Activated CD4-positive, alpha-beta memory T cell treated with anti-CD3 and anti-CD28 coated beads, Interleukin-2, amount 10 ng/mL, durations not matched to agents 7 days and 5 days (primary cell): ENCODE results near the gene HYOU1. TPM values are rescaled to one million over a fixed set of nuclear protein-coding genes. Genes with fewer than 3 reads are reported as not detected.

Experiments used
- CTCF ChIA-PET: fragments of 350-600 bp; sonication (Branson Sonifier 250); formaldehyde crosslinking; loops from one replicate; lab custom pipeline; 2021; ENCODE audit warnings: antibody characterized with exemption, inconsistent platforms; lab: Charles Lee
- POLR2A ChIA-PET: fragments of 350-600 bp; sonication (Branson Sonifier 250); formaldehyde crosslinking; loops from one replicate; lab custom pipeline; 2021; ENCODE audit warnings: antibody characterized with exemption; lab: Charles Lee
- DNase-seq: peaks from one replicate; pipeline ENCODE4 v3.0.0-alpha.2; 2020
- H3K27ac Mint-ChIP-seq: one replicate; pipeline ENCODE4 v1.8.0; 2021; ENCODE audit warnings: mild to moderate bottlenecking, mixed read lengths
- H3K27me3 Mint-ChIP-seq: one replicate; pipeline ENCODE4 v1.8.0; 2021; ENCODE audit warnings: mixed read lengths
- H3K36me3 Mint-ChIP-seq: one replicate; pipeline ENCODE4 v1.8.0; 2021; ENCODE audit warnings: low read depth, mixed read lengths
- H3K4me1 Mint-ChIP-seq: one replicate; pipeline ENCODE4 v1.8.0; 2021; ENCODE audit warnings: mixed read lengths
- H3K4me3 Mint-ChIP-seq: one replicate; pipeline ENCODE4 v1.8.0; 2021; ENCODE audit warnings: mild to moderate bottlenecking, mixed read lengths
- H3K9me3 Mint-ChIP-seq: one replicate; pipeline ENCODE4 v1.8.0; 2021; ENCODE audit warnings: mixed read lengths
- total RNA-seq, 2 experiments: library from RNA; stranded (reverse); gene quantifications; one replicate each; pipeline ENCODE4 v1.2.3, GENCODE V29; 2021

HYOU1 gene
- total RNA-seq, 2 experiments from 2014 or later: 123 to 125 TPM

GRCh38 chr11:119014209-119014924, 42.6 kb downstream of the HYOU1 start:
- no peak overlapping the region for H3K27ac Mint-ChIP-seq

DNA sequence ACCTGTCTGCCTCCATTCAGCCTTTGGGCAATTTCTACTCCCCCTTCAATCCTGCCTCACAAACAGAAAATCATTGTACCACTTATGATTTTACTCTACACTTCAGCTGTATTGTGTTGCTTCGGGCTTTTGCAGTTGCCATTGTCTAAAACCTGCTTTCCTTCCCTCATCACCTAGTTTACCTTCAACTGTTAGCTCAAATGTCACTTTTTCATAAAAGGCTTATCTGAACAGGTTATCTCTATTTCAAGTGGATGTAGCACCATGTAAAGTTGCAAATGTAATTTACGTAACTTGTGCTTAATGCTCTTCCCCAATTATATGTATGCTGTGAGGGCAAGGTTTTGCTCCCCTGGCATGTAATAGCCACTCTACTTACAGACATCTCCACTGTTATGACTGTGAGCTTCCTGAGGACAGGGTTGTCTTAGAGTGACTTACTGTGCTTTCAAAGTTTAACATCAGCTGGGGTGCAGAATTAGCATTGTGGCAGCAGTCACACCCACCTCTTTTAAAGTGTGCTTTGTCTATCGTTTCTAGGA, 44.3 kb downstream of the HYOU1 start:
- peak overlapping the region; percentile 19 for H3K27ac Mint-ChIP-seq
- H3K4me3 Mint-ChIP-seq: no peak overlapping the region
- DNase-seq: no peak
- ChIA-PET POLR2A (interaction anchor here (1.0 to 12.8 kb wide), 3 partner anchors 14 to 83 kb away, joined by 3 to 150 read pairs (median 4); partner anchors contain the start of gene CENATAC), CTCF (no interaction called here)
- peaks cover 76% of the 10 kb centered on the region for H3K36me3 Mint-ChIP-seq
- H3K4me1 Mint-ChIP-seq: peaks cover 33% of the 10 kb centered on the region
- H3K27me3 Mint-ChIP-seq: no peaks in the 10 kb centered on the region
- no peaks in the 10 kb centered on the region for H3K9me3 Mint-ChIP-seq

More at GRCh38 chr11:119014209-119014924, 42.6 kb downstream of the HYOU1 start:
- DNase-seq: no peak
- no peaks in the 10 kb centered on the region for H3K9me3 Mint-ChIP-seq
- H3K4me3 Mint-ChIP-seq: no peak overlapping the region
- no peaks in the 10 kb centered on the region for H3K27me3 Mint-ChIP-seq
- peaks cover 78% of the 10 kb centered on the region for H3K36me3 Mint-ChIP-seq
- ChIA-PET POLR2A (interaction anchor here (0.9 to 12.8 kb wide), 4 partner anchors 9 to 16 kb away, joined by 3 to 150 read pairs (median 4); partner anchors contain the start of gene CENATAC), CTCF (interaction anchor here (1.1 to 1.2 kb wide), 2 partner anchors 17 to 42 kb away, joined by 3 read pairs; no protein-coding TSS in a partner anchor)
- peaks cover 35% of the 10 kb centered on the region for H3K4me1 Mint-ChIP-seq

GRCh38 chr11:119011476-119012053, 45.4 kb downstream of the HYOU1 start:
- Mint-ChIP-seq H3K36me3 (peaks cover 75% of the 10 kb centered on the region), H3K9me3 (no peaks in the 10 kb centered on the region), H3K27me3 (no peaks in the 10 kb centered on the region), H3K4me1 (peaks cover 31% of the 10 kb centered on the region), H3K27ac (no peak overlapping the region), H3K4me3 (no peak overlapping the region)
- POLR2A ChIA-PET: interaction anchor here (12.8 kb wide), 1 partner anchor 13 kb away, joined by 150 read pairs; the partner anchor contains the start of gene CENATAC
- CTCF ChIA-PET: no interaction called here
- DNase-seq: no peak

- Mint-ChIP-seq H3K4me1 (peaks cover 10% of the 10 kb centered on the region), H3K36me3 (peaks cover 56% of the 10 kb centered on the region), H3K9me3 (no peaks in the 10 kb centered on the region), H3K4me3 (no peak overlapping the region), H3K27ac (no peak overlapping the region), H3K27me3 (no peaks in the 10 kb centered on the region)
- no peak for DNase-seq
- ChIA-PET POLR2A (no interaction called here), CTCF (interaction anchor here (0.7 kb wide), 1 partner anchor 12 kb away, joined by 4 read pairs; no protein-coding TSS in a partner anchor)
These were observed 50.3 kb downstream of the HYOU1 start for GRCh38 chr11:119006656-119007055.

DNA sequence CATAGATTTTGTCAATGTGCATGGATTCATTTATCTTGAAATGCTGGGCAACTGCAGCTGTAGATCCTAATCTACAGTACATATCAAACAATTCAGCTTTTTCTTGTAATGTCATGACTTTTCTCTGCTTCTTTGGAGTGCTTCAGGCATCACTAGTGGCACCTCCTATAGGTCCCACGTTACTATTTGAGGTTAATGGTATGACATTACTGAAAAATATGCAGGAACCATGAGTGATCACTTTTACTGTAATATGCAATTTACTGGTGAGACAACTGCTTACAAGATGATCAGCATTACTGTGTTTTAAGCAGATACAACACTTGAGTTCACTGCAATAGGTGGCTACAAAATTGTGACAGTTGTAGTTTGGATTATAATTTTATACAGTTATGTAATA, 56.1 kb downstream of the HYOU1 start:
- DNase-seq: no peak
- CTCF ChIA-PET: no interaction called here
- Mint-ChIP-seq H3K4me1 (peaks cover 41% of the 10 kb centered on the region), H3K9me3 (no peaks in the 10 kb centered on the region), H3K4me3 (no peak overlapping the region), H3K36me3 (peaks cover 56% of the 10 kb centered on the region), H3K27ac (no peak overlapping the region), H3K27me3 (no peaks in the 10 kb centered on the region)
- POLR2A ChIA-PET: interaction anchor here (1.6 to 5.7 kb wide), 2 partner anchors 14 to 56 kb away, joined by 6 to 150 read pairs; partner anchors contain the start of genes RPS25 and TRAPPC4

DNA sequence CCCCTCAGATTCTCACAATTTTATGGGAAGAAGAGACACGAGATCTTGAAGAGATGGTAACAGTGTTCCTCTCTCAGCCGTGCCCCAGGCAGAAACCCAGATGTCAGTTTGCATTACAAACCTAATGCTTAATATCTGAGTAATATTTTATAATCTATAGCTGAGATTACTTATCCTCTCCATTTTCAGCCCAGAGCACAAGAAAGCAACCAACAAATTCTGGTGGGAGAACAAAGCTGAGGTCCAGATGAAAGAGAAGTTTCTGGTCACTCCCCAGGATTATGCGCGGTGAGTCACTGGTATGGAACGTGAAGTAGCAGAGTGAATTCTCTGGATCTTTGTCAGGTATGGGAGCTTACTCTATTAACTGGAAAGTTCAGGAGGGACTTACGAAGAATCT, 58.2 kb downstream of the HYOU1 start:
- Mint-ChIP-seq H3K9me3 (no peaks in the 10 kb centered on the region), H3K36me3 (peaks cover 50% of the 10 kb centered on the region), H3K27ac (peak overlapping the region; percentile 95), H3K4me3 (peak overlapping the region; percentile 99), H3K4me1 (peaks cover 38% of the 10 kb centered on the region), H3K27me3 (no peaks in the 10 kb centered on the region)
- no peak for DNase-seq
- POLR2A ChIA-PET: interaction anchor here (2.0 to 5.7 kb wide), 5 partner anchors 16 to 208 kb away, joined by 9 to 150 read pairs (median 26); partner anchors contain the start of genes DDX6, RPS25, TRAPPC4 and VPS11
- CTCF ChIA-PET: interaction anchor here (1.0 to 3.0 kb wide), 3 partner anchors 9 to 57 kb away, joined by 3 to 12 read pairs (median 6); partner anchors contain the start of gene SLC37A4

GRCh38 chr11:118998388-118998717, 58.7 kb downstream of the HYOU1 start:
- H3K27me3 Mint-ChIP-seq: no peaks in the 10 kb centered on the region
- peak overlapping the region; percentile 99 for H3K4me3 Mint-ChIP-seq
- peak overlapping the region; percentile 95 for H3K27ac Mint-ChIP-seq
- peaks cover 38% of the 10 kb centered on the region for H3K4me1 Mint-ChIP-seq
- CTCF ChIA-PET: interaction anchor here (1.9 to 3.0 kb wide), 3 partner anchors 9 to 33 kb away, joined by 5 to 12 read pairs (median 6); partner anchors contain the start of gene SLC37A4
- no peaks in the 10 kb centered on the region for H3K9me3 Mint-ChIP-seq
- peaks cover 46% of the 10 kb centered on the region for H3K36me3 Mint-ChIP-seq
- POLR2A ChIA-PET: interaction anchor here (0.9 to 5.7 kb wide), 22 partner anchors 9 to 323 kb away, joined by 3 to 150 read pairs (median 8); partner anchors contain the start of genes C2CD2L, DDX6, HMBS and HYOU1
- no peak for DNase-seq

GRCh38 chr11:118997627-118998387, 59.2 kb downstream of the HYOU1 start, which contains the start of gene CENATAC:
Gene CENATAC (plus strand): TSS chr11:118998138. CDS start chr11:118998198, 60 bp downstream.
- Mint-ChIP-seq H3K27me3 (no peaks in the 10 kb centered on the region), H3K36me3 (peaks cover 41% of the 10 kb centered on the region), H3K9me3 (no peaks in the 10 kb centered on the region), H3K4me1 (peaks cover 36% of the 10 kb centered on the region), H3K4me3 (peak within 1 kb of the TSS; percentile 99), H3K27ac (peak within 1 kb of the TSS; percentile 95)
- ChIA-PET POLR2A (interaction anchor here (0.7 to 5.7 kb wide), 35 partner anchors 9 to 323 kb away, joined by 3 to 150 read pairs (median 5); partner anchors contain the start of genes C2CD2L, CBL, DDX6 and HMBS), CTCF (interaction anchor here (0.8 to 3.0 kb wide), 8 partner anchors 8 to 340 kb away, joined by 3 to 12 read pairs (median 4); partner anchors contain the start of gene SLC37A4)
- DNase-seq: peak; percentile 98

DNA sequence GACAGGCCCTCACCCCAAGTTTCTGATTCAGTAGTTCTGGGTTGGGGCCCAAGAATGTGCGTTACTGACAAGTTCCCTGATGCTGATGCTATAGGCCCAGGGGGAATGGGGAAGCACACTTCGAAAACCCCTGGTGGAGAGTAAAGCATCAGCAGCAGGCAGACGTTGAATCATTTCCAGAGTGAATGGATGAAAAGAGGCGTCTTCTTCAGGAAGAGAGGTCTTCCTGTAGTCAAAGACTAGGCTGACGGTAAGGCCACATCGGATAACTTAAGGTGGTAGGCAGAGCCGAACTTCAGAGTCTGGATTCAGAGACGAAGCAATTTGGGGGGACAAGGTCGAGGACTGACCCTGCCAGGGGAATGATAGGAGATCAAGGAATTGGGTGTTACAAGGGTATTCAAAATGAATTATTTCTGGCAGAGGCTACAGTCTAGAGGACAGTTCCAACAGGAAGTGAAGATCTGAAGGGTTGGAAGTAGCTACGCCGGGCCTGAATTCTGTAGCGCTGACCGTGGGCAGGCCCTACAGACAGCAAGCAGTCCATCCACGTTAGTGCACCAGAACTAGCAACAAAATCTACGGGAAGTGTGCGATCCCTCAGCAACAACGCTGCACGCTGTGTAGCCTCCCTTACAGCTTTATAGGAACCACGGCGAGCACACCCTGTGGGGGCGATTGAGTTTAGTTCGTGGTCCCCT, 59.9 kb downstream of the HYOU1 start:
- Mint-ChIP-seq H3K4me1 (peaks cover 36% of the 10 kb centered on the region), H3K4me3 (peak overlapping the region; percentile 99), H3K27me3 (no peaks in the 10 kb centered on the region), H3K9me3 (no peaks in the 10 kb centered on the region), H3K36me3 (peaks cover 35% of the 10 kb centered on the region), H3K27ac (peak overlapping the region; percentile 95)
- ChIA-PET POLR2A (interaction anchor here (0.7 to 5.7 kb wide), 34 partner anchors 8 to 324 kb away, joined by 3 to 150 read pairs (median 5); partner anchors contain the start of genes C2CD2L, CBL, DDX6 and HMBS), CTCF (interaction anchor here (0.8 to 3.0 kb wide), 8 partner anchors 8 to 341 kb away, joined by 3 to 12 read pairs (median 4); partner anchors contain the start of gene SLC37A4)
- peak; percentile 48 for DNase-seq
